Trophoblast cell (in vitro differentiated cells and primary cell): ENCODE measurements around the gene MAGOHB.

Source experiments
- DNase-seq, 2 donors: peaks; one replicate each; pipeline ENCODE4 v3.0.0-alpha.2; 2016
- H2AFZ ChIP-seq: 2 replicates; pipeline ENCODE4 v1.6.1; 2013; ENCODE audit warnings: low read length, moderate library complexity, mild to moderate bottlenecking; ENCODE audit not compliant: insufficient read depth, poor library complexity
- H2AK5ac ChIP-seq: 2 replicates; pipeline ENCODE4 v1.6.1; 2013; ENCODE audit warnings: mild to moderate bottlenecking, low read length
- H2BK120ac ChIP-seq: 2 replicates; pipeline ENCODE4 v1.6.1; 2013; ENCODE audit warnings: low read length, mild to moderate bottlenecking, moderate library complexity; ENCODE audit not compliant: insufficient read depth, poor library complexity
- H2BK12ac ChIP-seq: 2 replicates; pipeline ENCODE4 v1.6.1; 2013; ENCODE audit warnings: mild to moderate bottlenecking, low read length, moderate library complexity
- H2BK5ac ChIP-seq: 2 replicates; pipeline ENCODE4 v1.6.1; 2013; ENCODE audit warnings: low read length, low read depth, moderate library complexity, mild to moderate bottlenecking; ENCODE audit not compliant: poor library complexity
- H3K14ac ChIP-seq: 2 replicates; pipeline ENCODE4 v1.6.1; 2013; ENCODE audit warnings: mild to moderate bottlenecking, low read length
- H3K18ac ChIP-seq: 2 replicates; pipeline ENCODE4 v1.6.1; 2013; ENCODE audit warnings: mild to moderate bottlenecking, low read length
- H3K23ac ChIP-seq: 2 replicates; pipeline ENCODE4 v1.6.1; 2013; ENCODE audit warnings: low read length
- H3K27ac ChIP-seq: 2 replicates; pipeline ENCODE4 v1.5.1; 2013; ENCODE audit warnings: low read depth, mild to moderate bottlenecking, inconsistent platforms, low read length, moderate library complexity
- H3K27me3 ChIP-seq: 2 replicates; pipeline ENCODE4 v1.6.1; 2013; ENCODE audit warnings: inconsistent platforms, mild to moderate bottlenecking, low read length, moderate library complexity; ENCODE audit not compliant: insufficient read depth
- H3K36me3 ChIP-seq, 2 experiments: 1 replicate in 1 of 2; 2 replicates in 1 of 2; pipeline ENCODE4 v1.6.1; 2013; ENCODE audit warnings: low read length in 2 of 2, mild to moderate bottlenecking in 2 of 2, moderate library complexity in 1 of 2; ENCODE audit not compliant: insufficient read depth in 2 of 2, control insufficient read depth in 1 of 2
- H3K4ac ChIP-seq: 2 replicates; pipeline ENCODE4 v1.6.1; 2013; ENCODE audit warnings: low read depth, mild to moderate bottlenecking, low read length, moderate library complexity
- H3K4me1 ChIP-seq, 2 experiments: 1 replicate in 1 of 2; 2 replicates in 1 of 2; pipeline ENCODE4 v1.6.1; 2013; ENCODE audit warnings: low read length in 2 of 2, mild to moderate bottlenecking in 2 of 2, moderate library complexity in 1 of 2; ENCODE audit not compliant: insufficient read depth in 2 of 2, control insufficient read depth in 1 of 2
- H3K4me2 ChIP-seq: 2 replicates; pipeline ENCODE4 v1.6.1; 2013; ENCODE audit warnings: inconsistent platforms, mild to moderate bottlenecking, low read length, moderate library complexity
- H3K4me3 ChIP-seq: 2 replicates; pipeline ENCODE4 v1.5.1; 2013; ENCODE audit warnings: mild to moderate bottlenecking, low read depth, low read length, inconsistent platforms
- H3K79me1 ChIP-seq: one replicate; pipeline ENCODE4 v1.6.1; 2013; ENCODE audit warnings: low read length
- H3K79me2 ChIP-seq: 2 replicates; pipeline ENCODE4 v1.6.1; 2013; ENCODE audit warnings: low read length, mild to moderate bottlenecking; ENCODE audit not compliant: control insufficient read depth, insufficient read depth, poor library complexity
- H3K9ac ChIP-seq: 2 replicates; pipeline ENCODE4 v1.6.1; 2013; ENCODE audit warnings: mild to moderate bottlenecking, low read length
- H3K9me3 ChIP-seq: 2 replicates; pipeline ENCODE4 v1.6.1; 2013; ENCODE audit warnings: low read depth, mild to moderate bottlenecking, control low read depth, inconsistent platforms, low read length; ENCODE audit not compliant: insufficient read depth
- H4K12ac ChIP-seq: 2 replicates; pipeline ENCODE4 v1.6.1; 2013; ENCODE audit warnings: low read depth, mild to moderate bottlenecking, low read length, moderate library complexity
- H4K8ac ChIP-seq: 2 replicates; pipeline ENCODE4 v1.6.1; 2013; ENCODE audit warnings: low read depth, mild to moderate bottlenecking, low read length, moderate library complexity
- H4K91ac ChIP-seq: one replicate; pipeline ENCODE4 v1.6.1; 2013; ENCODE audit warnings: low read depth, mild to moderate bottlenecking, low read length, moderate library complexity
- WGBS: extraction: QIAGEN DNeasy Blood & Tissue Kit; methylation state at CpG from one replicate; pipeline ENCODE4 v1.1.7; 2013; ENCODE audit warnings: missing lambda C conversion rate; ENCODE audit not compliant: insufficient read length, insufficient coverage; ENCODE audit errors: extremely low coverage; 5-methylcytosine and 5-hydroxymethylcytosine counted together

Gene MAGOHB

DNA sequence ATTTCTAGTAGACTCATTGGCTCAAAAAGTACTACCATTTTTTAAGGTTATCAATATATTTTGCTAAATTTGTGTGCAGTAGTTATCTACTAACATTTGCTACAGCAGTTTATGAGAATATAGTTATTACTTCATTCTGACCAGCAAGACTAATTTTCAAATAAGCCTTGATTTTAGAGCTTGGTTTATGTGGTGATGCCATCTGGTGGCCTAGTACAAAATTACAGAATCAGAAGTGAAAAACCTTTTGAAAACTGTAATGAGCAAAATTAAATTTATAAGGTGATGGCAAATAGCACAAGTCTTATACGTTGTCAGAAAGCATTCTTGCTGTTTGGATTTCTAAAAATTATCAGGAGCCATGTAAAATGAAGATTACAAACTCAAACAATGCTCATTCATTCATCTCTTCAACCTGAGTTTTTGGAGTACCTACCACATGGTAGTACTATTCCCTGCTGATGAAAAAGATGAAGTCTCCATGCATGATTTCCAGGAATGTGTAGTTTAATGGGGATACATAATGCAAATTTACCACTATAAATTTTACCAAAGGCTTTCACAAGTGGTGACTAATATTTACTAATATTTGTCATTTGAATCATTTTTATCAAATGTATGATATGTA, 51.0 kb downstream of the MAGOHB start:
- Histone ChIP-seq H3K9me3 (no peaks in the 10 kb centered on the region), H3K14ac (no peak overlapping the region), H3K27me3 (no peaks in the 10 kb centered on the region), H4K12ac (no peak overlapping the region), H4K8ac (no peak overlapping the region), H2AFZ (no peak overlapping the region), H3K4me1 (no peaks in the 10 kb centered on the region), H3K36me3 (no peaks in the 10 kb centered on the region), H3K4me2 (no peak overlapping the region), H4K91ac (no peak overlapping the region), H2BK12ac (no peak overlapping the region), H2BK5ac (no peak overlapping the region), H3K4me3 (no peak overlapping the region), H3K79me2 (no peaks in the 10 kb centered on the region), H2AK5ac (no peak overlapping the region), H3K9ac (no peak overlapping the region), H3K18ac (no peak overlapping the region), H2BK120ac (no peak overlapping the region), H3K27ac (no peak overlapping the region), H3K23ac (no peak overlapping the region), H3K4ac (no peak overlapping the region), H3K79me1 (no peaks in the 10 kb centered on the region)
- DNase-seq = peak; percentile 10 to 76
- no CpG with 5 or more reads among the region's 1 CpG for WGBS

- no peak overlapping the region for H3K9ac ChIP-seq
- no peaks in the 10 kb centered on the region for H3K79me2 ChIP-seq
- H3K27me3 ChIP-seq = no peaks in the 10 kb centered on the region
- no peak overlapping the region for H3K18ac ChIP-seq
- H3K4me1 ChIP-seq = no peaks in the 10 kb centered on the region
- no peak overlapping the region for H3K27ac ChIP-seq
- no peak overlapping the region for H2AK5ac ChIP-seq
- WGBS = no CpG with 5 or more reads among the region's 2 CpGs
- H3K9me3 ChIP-seq = no peaks in the 10 kb centered on the region
- no peak overlapping the region for H3K14ac ChIP-seq
- no peak overlapping the region for H3K23ac ChIP-seq
- no peak overlapping the region for H4K12ac ChIP-seq
- H3K79me1 ChIP-seq = no peaks in the 10 kb centered on the region
- H4K91ac ChIP-seq = no peak overlapping the region
- no peak overlapping the region for H3K4ac ChIP-seq
- no peak overlapping the region for H2AFZ ChIP-seq
- H3K4me2 ChIP-seq = no peak overlapping the region
- no peak overlapping the region for H4K8ac ChIP-seq
- no peak for DNase-seq
- no peak overlapping the region for H3K4me3 ChIP-seq
- no peaks in the 10 kb centered on the region for H3K36me3 ChIP-seq
- H2BK5ac ChIP-seq = no peak overlapping the region
- no peak overlapping the region for H2BK120ac ChIP-seq
- no peak overlapping the region for H2BK12ac ChIP-seq
Measured at GRCh38 chr12:10559244-10559643, 54.2 kb downstream of the MAGOHB start.

DNA sequence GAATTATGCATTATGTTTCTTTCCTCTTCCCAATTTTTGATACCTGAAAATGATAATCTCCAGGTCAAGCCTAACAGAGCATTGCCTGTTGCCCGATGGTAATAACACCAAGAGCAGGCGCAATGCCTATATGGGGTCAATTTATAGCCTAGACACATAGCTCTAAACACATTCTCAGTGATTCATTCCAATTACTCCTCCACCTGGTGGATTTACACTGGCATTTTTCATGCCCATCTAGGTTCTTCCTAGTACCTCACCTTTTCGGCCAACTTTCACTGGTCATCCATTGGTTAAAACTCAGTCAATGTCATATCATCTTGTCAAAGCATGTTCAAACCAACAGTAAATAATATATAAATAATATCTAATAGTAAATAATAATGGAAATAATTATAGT, 54.6 kb downstream of the MAGOHB start:
- Histone ChIP-seq H2BK12ac (no peak overlapping the region), H3K4me2 (no peak overlapping the region), H3K36me3 (no peaks in the 10 kb centered on the region), H3K9ac (no peak overlapping the region), H4K8ac (no peak overlapping the region), H2AFZ (no peak overlapping the region), H2BK120ac (no peak overlapping the region), H3K23ac (no peak overlapping the region), H4K12ac (no peak overlapping the region), H3K27ac (no peak overlapping the region), H3K4me3 (no peak overlapping the region), H3K4ac (no peak overlapping the region), H2BK5ac (no peak overlapping the region), H3K9me3 (no peaks in the 10 kb centered on the region), H3K27me3 (no peaks in the 10 kb centered on the region), H3K79me1 (no peaks in the 10 kb centered on the region), H4K91ac (no peak overlapping the region), H3K18ac (no peak overlapping the region), H2AK5ac (no peak overlapping the region), H3K14ac (no peak overlapping the region), H3K79me2 (no peaks in the 10 kb centered on the region), H3K4me1 (no peaks in the 10 kb centered on the region)
- no CpG with 5 or more reads among the region's 3 CpGs for WGBS
- no peak for DNase-seq

GRCh38 chr12:10558301-10558700, 55.1 kb downstream of the MAGOHB start:
- no peak overlapping the region for H4K91ac ChIP-seq
- no peak overlapping the region for H4K12ac ChIP-seq
- H3K23ac ChIP-seq = no peak overlapping the region
- no peak overlapping the region for H3K27ac ChIP-seq
- H3K4me1 ChIP-seq = no peaks in the 10 kb centered on the region
- no peak for DNase-seq
- no peaks in the 10 kb centered on the region for H3K79me2 ChIP-seq
- H2AK5ac ChIP-seq = no peak overlapping the region
- H3K36me3 ChIP-seq = no peaks in the 10 kb centered on the region
- no peak overlapping the region for H3K14ac ChIP-seq
- H3K4me3 ChIP-seq = no peak overlapping the region
- no peaks in the 10 kb centered on the region for H3K27me3 ChIP-seq
- H2BK5ac ChIP-seq = no peak overlapping the region
- no CpG with 5 or more reads among the region's 3 CpGs for WGBS
- no peaks in the 10 kb centered on the region for H3K79me1 ChIP-seq
- H3K4me2 ChIP-seq = no peak overlapping the region
- no peak overlapping the region for H2BK12ac ChIP-seq
- no peaks in the 10 kb centered on the region for H3K9me3 ChIP-seq
- no peak overlapping the region for H3K18ac ChIP-seq
- no peak overlapping the region for H2AFZ ChIP-seq
- no peak overlapping the region for H2BK120ac ChIP-seq
- H3K9ac ChIP-seq = no peak overlapping the region
- no peak overlapping the region for H4K8ac ChIP-seq
- H3K4ac ChIP-seq = no peak overlapping the region
